Adrenal gland (tissue), 12 donors: ENCODE data around the gene PRDM16. TPM values are rescaled to one million over a fixed set of nuclear protein-coding genes. Genes with fewer than 3 reads are reported as not detected.

Source experiments
- DNase-seq, 7 donors: peaks; one replicate each; pipeline ENCODE4 v3.0.0-alpha.2; 2019 to 2020
- H3K27ac ChIP-seq, 5 donors: fragments of 200-600 bp; sonication (generic) in 4 of 5; 1 replicate in 3 of 5; 2 replicates in 2 of 5; pipeline versions ENCODE4 v1.5.1 to v1.8.0; 2016 to 2020; ENCODE audit warnings: mild to moderate bottlenecking in 1 of 5
- H3K27me3 ChIP-seq: fragments of 200-600 bp; 2 replicates; pipeline ENCODE4 v1.8.0; 2021
- H3K36me3 ChIP-seq, 2 donors: fragments of 200-600 bp; replicated peaks in 1 of 2; 1 replicate in 1 of 2; 2 replicates in 1 of 2; pipeline versions ENCODE4 v1.5.1 to v1.8.0; 2018 to 2022
- H3K4me1 ChIP-seq, 2 donors: fragments of 200-600 bp; replicated peaks in 1 of 2; 1 replicate in 1 of 2; 2 replicates in 1 of 2; pipeline versions ENCODE4 v1.5.1 to v1.8.0; 2018 to 2021
- H3K4me3 ChIP-seq, 4 donors: fragments of 200-600 bp; sonication (generic) in 3 of 4; one replicate each; pipeline ENCODE4 v1.5.1; 2016 to 2018
- H3K9me3 ChIP-seq, 3 donors: fragments of 200-600 bp; sonication (generic) in 1 of 3; replicated peaks in 1 of 3; 1 replicate in 2 of 3; 2 replicates in 1 of 3; pipeline versions ENCODE4 v1.5.1 to v1.8.0; 2016 to 2021
- CTCF ChIP-seq, 6 experiments: fragments of 450-650 bp in 4 of 6; fragments of 200-600 bp in 2 of 6; sonication (generic) in 1 of 6; IDR thresholded peaks; 1 replicate in 5 of 6; 2 replicates in 1 of 6; pipeline versions ENCODE4 v1.5.1 to v1.8.0; 2016 to 2021; ENCODE audit warnings: antibody characterized with exemption in 6 of 6, mild to moderate bottlenecking in 2 of 6, moderate library complexity in 1 of 6
- POLR2A ChIP-seq, 2 donors: fragments of 450-650 bp; IDR thresholded peaks; one replicate each; pipeline ENCODE4 v1.6.1; 2017; ENCODE audit warnings: antibody characterized with exemption in 2 of 2, mild to moderate bottlenecking in 2 of 2, moderate library complexity in 1 of 2
- WGBS, 4 donors: extraction: QIAGEN DNeasy Blood & Tissue Kit in 2 of 4; methylation state at CpG; one replicate each; pipeline versions ENCODE4 v1.1.5 to v1.1.7; 2013 to 2017; 5-methylcytosine and 5-hydroxymethylcytosine counted together
- intact Hi-C, 2 donors: fragments of 100-400 bp; cut with DNase I; formaldehyde crosslinking; loops; one replicate each; pipeline versions ENCODE4 v1.14.1 to v1.15.0; 2022 to 2023
- polyA plus RNA-seq, 3 donors: library from polyadenylated mRNA; stranded (reverse); fragments of 200-250 nt in 2 of 3; fragments of 350-450 nt in 1 of 3; fragmentation: Illumina TruSeq in 1 of 3; extraction: RNeasy Lipid Tissue Mini Kit (QIAGEN cat#74804) in 1 of 3; gene quantifications; one replicate each; pipeline ENCODE4 v1.2.3, GENCODE V29; 2013 to 2014
- total RNA-seq, 9 donors: library from RNA; depleted of rRNA in 4 of 9; stranded (reverse); fragments of >200 nt in 4 of 9; fragments of 120-200 nt in 1 of 9; fragmentation: NEBNext Ultra II Directional in 1 of 9; extraction: Animal tissue kit (Norgen Biotek cat#: 25700) in 1 of 9; gene quantifications; one replicate each; pipeline versions ENCODE4 v1.1.0 to v1.2.4, GENCODE V29; 2013 to 2023
- donor health status: healthy with polysubstance abuse.
- donor health status: Bipolar disorder and iron deficiency.
- donor health status: DM: yes; HTN: yes; CAD: no.
- donor health status: DM: no; HTN: no; CAD: no.
- donor health status: DM: no; HTN: no; CAD: no.
- donor health status: DM: yes; HTN: yes; CAD: no.

The PRDM16 gene
- total and polyA plus RNA-seq, 12 donors: 0.04 to 2.8 (median 0.61) TPM; not detected in 1

GRCh38 chr1:3267550-3268270 is 198.7 kb downstream of the PRDM16 start:
- no peaks in the 10 kb centered on the region for H3K4me1 ChIP-seq
- DNase-seq: no peak
- TF ChIP-seq POLR2A (IDR thresholded peaks at IDR 0.05): no peak
- TF ChIP-seq CTCF (IDR thresholded peaks at IDR 0.05): no peak

DNA sequence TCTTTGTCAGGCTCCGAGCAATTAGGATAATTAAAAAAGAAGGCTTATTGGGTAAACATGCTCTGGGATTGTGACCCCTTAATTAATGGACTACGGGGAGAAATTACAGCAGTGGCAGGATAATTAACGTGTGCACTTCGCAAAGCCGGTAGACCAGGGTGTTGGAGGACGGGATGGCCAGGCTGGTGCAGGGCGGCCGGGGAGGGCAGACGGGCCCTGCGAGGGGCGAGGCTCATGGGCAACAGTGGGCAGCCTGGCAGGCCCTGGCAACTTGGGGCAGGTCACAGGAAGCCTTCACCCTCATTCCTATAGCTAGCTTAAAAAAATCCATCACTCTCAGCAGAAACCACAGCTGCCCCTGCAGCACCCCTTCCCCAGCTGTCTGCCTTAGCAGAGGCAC is 199.3 kb downstream of the PRDM16 start:
- Histone ChIP-seq H3K27ac (no peak overlapping the region), H3K9me3 (no peaks in the 10 kb centered on the region), H3K27me3 (no peaks in the 10 kb centered on the region), H3K4me3 (no peak overlapping the region), H3K36me3 (no peaks in the 10 kb centered on the region), H3K4me1 (no peaks in the 10 kb centered on the region)
- whole genome bisulfite sequencing, 4 donors: 76 to 86% (median 82%) methylated on average over 11 of the region's 11 CpGs
- no peak for DNase-seq
- TF ChIP-seq POLR2A (IDR thresholded peaks at IDR 0.05) (no peak), CTCF (IDR thresholded peaks at IDR 0.05) (no peak)
- intact Hi-C loops: no loop called here

More at GRCh38 chr1:3267550-3268270, 198.7 kb downstream of the PRDM16 start:
- WGBS, 4 donors: 86 to 92% (median 89%) methylated on average over 17 to 43 of the region's 43 CpGs
- H3K36me3 ChIP-seq: no peaks in the 10 kb centered on the region
- intact Hi-C loops: no loop called here
- H3K27ac ChIP-seq: no peak overlapping the region
- H3K9me3 ChIP-seq: no peaks in the 10 kb centered on the region
- H3K4me3 ChIP-seq: no peak overlapping the region
- no peaks in the 10 kb centered on the region for H3K27me3 ChIP-seq

DNA sequence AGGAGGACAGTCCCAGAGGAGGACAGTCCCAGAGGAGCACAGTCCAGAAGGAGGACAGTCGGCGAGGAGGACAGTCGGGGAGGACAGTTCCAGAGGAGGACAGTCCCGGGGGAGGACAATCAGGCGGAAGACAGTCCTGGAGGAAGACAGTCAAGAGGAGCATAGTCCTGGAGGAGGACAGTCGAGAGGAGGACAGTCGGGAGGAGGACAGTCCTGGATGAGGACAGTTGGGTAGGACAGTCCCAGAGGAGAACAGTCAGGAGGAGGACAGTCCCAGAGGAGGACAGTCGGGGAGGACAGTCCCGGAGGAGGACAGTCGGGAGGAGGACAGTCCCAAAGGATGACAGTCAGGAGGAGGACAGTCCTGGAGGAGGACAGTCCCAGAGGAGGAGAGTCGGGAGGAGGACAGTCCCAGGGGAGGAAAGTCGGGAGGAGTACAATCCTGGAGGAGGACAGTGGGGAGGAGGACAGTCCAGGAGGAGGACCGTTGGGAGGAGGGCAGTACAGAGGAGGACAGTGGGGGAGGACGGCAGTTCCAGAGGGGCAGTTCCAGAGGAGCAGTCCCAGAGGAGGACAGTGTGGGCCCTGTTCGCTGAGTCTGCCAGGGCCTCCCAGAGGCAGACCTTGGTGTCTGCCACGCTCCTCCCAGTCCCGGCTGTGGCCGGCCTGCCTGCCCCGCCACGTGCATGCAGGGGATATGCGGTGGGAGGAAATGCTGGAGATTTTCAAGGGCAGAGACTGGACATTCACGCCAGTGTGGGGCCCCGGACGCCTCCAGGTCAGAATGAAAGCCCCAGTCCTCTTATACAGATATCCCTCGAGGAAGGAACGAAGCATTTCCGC is 201.6 kb downstream of the PRDM16 start:
- Histone ChIP-seq H3K4me3 (no peak overlapping the region), H3K27ac (no peak overlapping the region), H3K9me3 (no peaks in the 10 kb centered on the region), H3K27me3 (no peaks in the 10 kb centered on the region), H3K36me3 (no peaks in the 10 kb centered on the region), H3K4me1 (no peaks in the 10 kb centered on the region)
- intact Hi-C loops: loop anchor here in 1 of 2 donors (10.0 kb wide), 1 partner anchor 206 kb away; the partner anchor contains the start of gene PRDM16
- peak in 3 of 7 donors; percentile 15 to 30 (median 18) for DNase-seq
- TF ChIP-seq CTCF (IDR thresholded peaks at IDR 0.05) (no peak), POLR2A (IDR thresholded peaks at IDR 0.05) (no peak)
- WGBS, 4 donors: 59 to 70% (median 62%) methylated on average over 22 to 27 of the region's 27 CpGs

GRCh38 chr1:3271866-3272265 is 202.9 kb downstream of the PRDM16 start:
- Histone ChIP-seq H3K4me1 (no peaks in the 10 kb centered on the region), H3K27me3 (peaks cover 3% of the 10 kb centered on the region), H3K9me3 (no peaks in the 10 kb centered on the region), H3K4me3 (no peak overlapping the region), H3K36me3 (no peaks in the 10 kb centered on the region), H3K27ac (no peak overlapping the region)
- TF ChIP-seq POLR2A (IDR thresholded peaks at IDR 0.05) (no peak), CTCF (IDR thresholded peaks at IDR 0.05) (no peak)
- intact Hi-C loops: loop anchor here in 1 of 2 donors (10.0 kb wide), 1 partner anchor 207 kb away; the partner anchor contains the start of gene PRDM16
- WGBS, 4 donors: 78 to 90% (median 81%) methylated on average over 8 to 9 of the region's 9 CpGs
- DNase-seq: no peak
